Measurements from ENCODE around the gene TFB2M.

GRCh38 chr1:246549665-246550064, 16.4 kb downstream of the TFB2M start:
- no peak for TF ChIP-seq MAX (IDR thresholded peaks at IDR 0.05; ENCODE audit: low read depth, low read length)
- TF ChIP-seq CTCF (IDR thresholded peaks at IDR 0.05; ENCODE audit: low read depth, low read length): no peak
- no peak for TF ChIP-seq POLR2A (IDR thresholded peaks at IDR 0.05; ENCODE audit: extremely low read depth, insufficient read length)
- TF ChIP-seq MYC (IDR thresholded peaks at IDR 0.05; ENCODE audit: low read depth, low read length): no peak
